ENCODE data around the gene NDUFC1. TPM values are rescaled to one million over a fixed set of nuclear protein-coding genes. Genes with fewer than 3 reads are reported as not detected.

The NDUFC1 gene
- total and polyA plus RNA-seq, 2 donors (not counting 3 experiments of a cell fraction or from before 2014, with no cell fraction given): 65.2 to 78.1 TPM

DNA sequence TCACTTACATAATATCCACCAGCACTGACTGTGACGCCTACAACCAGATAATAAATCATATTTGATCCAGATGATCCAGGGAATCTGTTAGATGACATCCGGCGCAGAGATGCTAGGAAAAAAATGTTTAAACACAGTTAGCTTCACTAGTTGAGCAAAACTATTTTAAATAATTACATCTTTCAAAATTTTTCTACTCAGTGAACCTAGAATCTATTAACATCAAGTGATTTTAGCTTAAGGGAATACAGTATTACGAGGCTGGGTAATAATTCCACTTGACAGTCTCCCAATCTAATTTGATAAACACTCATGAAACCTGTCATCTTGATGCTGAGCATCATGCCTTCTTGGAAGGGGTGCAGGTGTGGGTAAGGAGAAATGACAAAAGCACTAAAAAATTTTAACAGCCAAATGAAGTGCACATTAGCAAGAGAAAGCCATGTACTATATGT lies 27.0 kb downstream of the NDUFC1 start:
- FAIRE-seq (no peak), DNase-seq (ENCODE audit: low read depth, low spot score) (no peak)
- Histone ChIP-seq H3K36me3 (ENCODE audit: control insufficient read depth in 2 of 2, extremely low read depth in 1 of 2, insufficient read depth in 2 of 2, low read length in 2 of 2) (no peaks in the 10 kb centered on the region), H3K27me3 (ENCODE audit: control insufficient read depth in 2 of 2, insufficient read depth in 2 of 2, low read length in 2 of 2) (no peaks in the 10 kb centered on the region), H3K79me2 (ENCODE audit: control insufficient read depth, insufficient read depth, low read length) (no peaks in the 10 kb centered on the region), H3K9ac (replicated peaks; ENCODE audit: extremely low read depth, insufficient read depth, low read length) (no peak overlapping the region), H3K4me3 (replicated peaks in 1 of 3; ENCODE audit: insufficient read depth in 1 of 3, low read depth in 1 of 3, low read length in 3 of 3) (no peak overlapping the region), H2AFZ (ENCODE audit: low read depth, low read length) (no peak overlapping the region), H3K4me2 (ENCODE audit: insufficient read depth, low read length) (no peak overlapping the region), H3K9me3 (replicated peaks; ENCODE audit: control insufficient read depth, insufficient read depth, low read length) (no peaks in the 10 kb centered on the region), H4K20me1 (replicated peaks; ENCODE audit: control insufficient read depth, extremely low read depth, insufficient read depth, low read length) (no peaks in the 10 kb centered on the region), H3K27ac (ENCODE audit: insufficient read depth, low read depth, low read length) (no peak overlapping the region), H3K4me1 (ENCODE audit: control insufficient read depth, extremely low read depth, insufficient read depth, low read length) (peaks cover 9% of the 10 kb centered on the region), H3K9me1 (replicated peaks; ENCODE audit: control insufficient read depth, extremely low read depth, insufficient read depth, low read length) (no peaks in the 10 kb centered on the region)
- dilution Hi-C loops (cut with MboI; ENCODE audit: extremely low pct_ligation_motif_present, low sequenced_read_pairs): no loop called here
- ChIA-PET POLR2A (no interaction called here), CTCF (interaction anchor here (0.5 to 3.0 kb wide), 8 partner anchors 8 to 245 kb away, joined by 3 to 12 read pairs (median 3); no protein-coding TSS in a partner anchor)
- TF ChIP-seq POLR2A (IDR thresholded peaks at IDR 0.05; ENCODE audit: low read depth, low read length) (no peak), MAX (IDR thresholded peaks at IDR 0.05; ENCODE audit: insufficient read depth, insufficient read length) (no peak), MYC (IDR thresholded peaks at IDR 0.05; ENCODE audit: low read depth, low read length) (no peak), GATA2 (IDR thresholded peaks at IDR 0.05; ENCODE audit: insufficient read depth, insufficient read length, low read depth, low read length) (no peak), FOS (IDR thresholded peaks at IDR 0.05; ENCODE audit: borderline replicate concordance, insufficient read depth, low read length) (no peak), POLR2AphosphoS5 (IDR thresholded peaks at IDR 0.05; ENCODE audit: insufficient read depth, low read depth, low read length) (no peak), EZH2 (IDR thresholded peaks at IDR 0.05; ENCODE audit: borderline replicate concordance, low read depth, low read length, severe bottlenecking) (no peak), JUN (IDR thresholded peaks at IDR 0.05; ENCODE audit: borderline replicate concordance, insufficient read depth, insufficient read length, low read depth) (no peak)
- TF ChIP-seq, protein P1, sequence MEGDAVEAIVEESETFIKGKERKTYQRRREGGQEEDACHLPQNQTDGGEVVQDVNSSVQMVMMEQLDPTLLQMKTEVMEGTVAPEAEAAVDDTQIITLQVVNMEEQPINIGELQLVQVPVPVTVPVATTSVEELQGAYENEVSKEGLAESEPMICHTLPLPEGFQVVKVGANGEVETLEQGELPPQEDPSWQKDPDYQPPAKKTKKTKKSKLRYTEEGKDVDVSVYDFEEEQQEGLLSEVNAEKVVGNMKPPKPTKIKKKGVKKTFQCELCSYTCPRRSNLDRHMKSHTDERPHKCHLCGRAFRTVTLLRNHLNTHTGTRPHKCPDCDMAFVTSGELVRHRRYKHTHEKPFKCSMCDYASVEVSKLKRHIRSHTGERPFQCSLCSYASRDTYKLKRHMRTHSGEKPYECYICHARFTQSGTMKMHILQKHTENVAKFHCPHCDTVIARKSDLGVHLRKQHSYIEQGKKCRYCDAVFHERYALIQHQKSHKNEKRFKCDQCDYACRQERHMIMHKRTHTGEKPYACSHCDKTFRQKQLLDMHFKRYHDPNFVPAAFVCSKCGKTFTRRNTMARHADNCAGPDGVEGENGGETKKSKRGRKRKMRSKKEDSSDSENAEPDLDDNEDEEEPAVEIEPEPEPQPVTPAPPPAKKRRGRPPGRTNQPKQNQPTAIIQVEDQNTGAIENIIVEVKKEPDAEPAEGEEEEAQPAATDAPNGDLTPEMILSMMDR (IDR thresholded peaks at IDR 0.05; ENCODE audit: extremely low read depth in 1 of 2, insufficient read depth in 1 of 2, low read depth in 1 of 2, low read length in 2 of 2): no peak
- intact Hi-C loops (cut with micrococcal nuclease): no loop called here
- no TSS peak for BruUV-seq (replicated peaks)
